Suprapubic skin (tissue), 4 donors: ENCODE results near the gene OR4C45. TPM values are rescaled to one million over a fixed set of nuclear protein-coding genes. Genes with fewer than 3 reads are reported as not detected.

Source experiments
- total RNA-seq, 4 donors: library from RNA; depleted of rRNA; stranded (reverse); fragments of >200 nt; gene quantifications; one replicate each; pipeline ENCODE4 v1.1.0, GENCODE V29; 2016

The OR4C45 gene
- total RNA-seq, 4 donors from 2014 or later: not detected

Other genes starting within 250 kb of the OR4C45 start
- gene OR4C13, start 80.5 kb upstream of the OR4C45 start, total RNA-seq: not detected
- not detected for gene OR4C12, start 50.3 kb upstream of the OR4C45 start, total RNA-seq